ENCODE data around the gene AUTS2.
A peak's percentile ranks its signal among the peaks of the same experiment; 100 is the strongest.

AUTS2 gene

DNA sequence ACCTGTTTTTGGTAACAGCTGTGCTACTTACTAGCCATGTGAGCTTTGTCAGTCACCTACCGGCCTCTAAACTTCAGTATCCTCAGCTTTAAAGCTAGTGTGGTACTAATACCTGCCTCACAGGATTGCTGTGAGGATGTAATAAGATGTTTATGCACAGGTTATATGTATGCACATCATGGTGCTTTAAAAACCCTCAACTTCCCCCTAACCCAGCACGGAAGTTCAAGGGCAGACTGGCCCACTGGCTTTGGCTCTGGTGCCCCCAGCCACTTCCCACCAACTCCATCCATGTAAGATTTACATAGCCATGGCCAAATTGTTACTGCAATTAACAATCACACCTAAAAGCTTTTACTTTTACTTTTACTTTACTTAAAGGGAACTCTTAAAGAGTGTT lies 857.6 kb downstream of the AUTS2 start:
- Histone ChIP-seq H3K4me3 (ENCODE audit: low read length, poor library complexity, severe bottlenecking) (no peak overlapping the region), H3K79me2 (ENCODE audit: insufficient read depth, low read length) (no peaks in the 10 kb centered on the region), H3K4me2 (ENCODE audit: low read depth, low read length, poor library complexity, severe bottlenecking) (no peak overlapping the region), H3K9me2 (replicated peaks; ENCODE audit: low read depth, low read length) (no peaks in the 10 kb centered on the region), H3K9ac (ENCODE audit: low read depth, low read length, poor library complexity, severe bottlenecking) (peak overlapping the region; percentile 21), H3K36me3 (ENCODE audit: insufficient read depth, low read length) (no peaks in the 10 kb centered on the region), H4K20me1 (ENCODE audit: insufficient read depth, low read length, poor library complexity, severe bottlenecking) (no peaks in the 10 kb centered on the region), H3K4me1 (ENCODE audit: insufficient read depth, low read length, poor library complexity, severe bottlenecking) (peaks cover 26% of the 10 kb centered on the region), H3F3A (ENCODE audit: low read depth) (no peaks in the 10 kb centered on the region), H3K9me3 (ENCODE audit: insufficient read depth, low read depth, low read length) (no peaks in the 10 kb centered on the region), H3K27me3 (ENCODE audit: insufficient read depth, low read length, poor library complexity, severe bottlenecking) (no peaks in the 10 kb centered on the region), H2AFZ (ENCODE audit: low read length) (no peak overlapping the region)
- no peak for TF ChIP-seq CTCF (conservative IDR thresholded peaks at IDR 0.05; ENCODE audit: low read length)
- TF ChIP-seq EZH2phosphoT487 (IDR thresholded peaks at IDR 0.05; ENCODE audit: borderline replicate concordance), result no peak

- Histone ChIP-seq H3K9me3 (ENCODE audit: insufficient read depth, low read depth, low read length) (no peaks in the 10 kb centered on the region), H3K27me3 (ENCODE audit: insufficient read depth, low read length, poor library complexity, severe bottlenecking) (no peaks in the 10 kb centered on the region), H3F3A (ENCODE audit: low read depth) (no peaks in the 10 kb centered on the region), H3K4me1 (ENCODE audit: insufficient read depth, low read length, poor library complexity, severe bottlenecking) (peaks cover 26% of the 10 kb centered on the region), H3K9me2 (replicated peaks; ENCODE audit: low read depth, low read length) (no peaks in the 10 kb centered on the region), H4K20me1 (ENCODE audit: insufficient read depth, low read length, poor library complexity, severe bottlenecking) (no peaks in the 10 kb centered on the region), H3K79me2 (ENCODE audit: insufficient read depth, low read length) (no peaks in the 10 kb centered on the region), H3K4me2 (ENCODE audit: low read depth, low read length, poor library complexity, severe bottlenecking) (peak overlapping the region; percentile 14), H3K4me3 (ENCODE audit: low read length, poor library complexity, severe bottlenecking) (no peak overlapping the region), H3K9ac (ENCODE audit: low read depth, low read length, poor library complexity, severe bottlenecking) (peak overlapping the region; percentile 21), H3K36me3 (ENCODE audit: insufficient read depth, low read length) (no peaks in the 10 kb centered on the region), H2AFZ (ENCODE audit: low read length) (no peak overlapping the region)
- TF ChIP-seq EZH2phosphoT487 (IDR thresholded peaks at IDR 0.05; ENCODE audit: borderline replicate concordance), result no peak
- TF ChIP-seq CTCF (conservative IDR thresholded peaks at IDR 0.05; ENCODE audit: low read length), result no peak
Observed at GRCh38 chr7:70456719-70457118, 858.4 kb downstream of the AUTS2 start.

DNA sequence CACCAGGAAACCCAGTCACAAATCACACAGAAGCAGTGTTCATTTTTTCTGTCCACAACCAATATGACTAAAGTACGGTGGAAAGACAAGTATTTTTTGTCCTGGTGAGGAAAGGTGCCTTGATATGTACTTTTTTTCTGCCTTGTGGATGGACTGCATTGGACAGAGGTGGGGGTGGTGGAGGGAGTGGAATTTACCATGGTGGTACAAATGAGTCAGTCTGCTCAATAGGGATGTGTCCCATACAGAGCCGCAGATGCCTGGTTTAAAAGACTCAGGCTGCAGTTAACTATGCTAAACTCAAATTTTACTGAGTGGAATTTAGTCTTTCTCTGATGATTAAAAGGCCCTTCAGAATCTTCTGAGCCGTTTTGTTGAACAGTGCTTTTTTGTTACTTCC lies 859.2 kb downstream of the AUTS2 start:
- Histone ChIP-seq H2AFZ (ENCODE audit: low read length) (no peak overlapping the region), H3K79me2 (ENCODE audit: insufficient read depth, low read length) (no peaks in the 10 kb centered on the region), H3K4me1 (ENCODE audit: insufficient read depth, low read length, poor library complexity, severe bottlenecking) (peaks cover 26% of the 10 kb centered on the region), H3K9me2 (replicated peaks; ENCODE audit: low read depth, low read length) (no peaks in the 10 kb centered on the region), H4K20me1 (ENCODE audit: insufficient read depth, low read length, poor library complexity, severe bottlenecking) (no peaks in the 10 kb centered on the region), H3K9ac (ENCODE audit: low read depth, low read length, poor library complexity, severe bottlenecking) (no peak overlapping the region), H3K4me3 (ENCODE audit: low read length, poor library complexity, severe bottlenecking) (no peak overlapping the region), H3K9me3 (ENCODE audit: insufficient read depth, low read depth, low read length) (no peaks in the 10 kb centered on the region), H3F3A (ENCODE audit: low read depth) (no peaks in the 10 kb centered on the region), H3K36me3 (ENCODE audit: insufficient read depth, low read length) (no peaks in the 10 kb centered on the region), H3K4me2 (ENCODE audit: low read depth, low read length, poor library complexity, severe bottlenecking) (peak overlapping the region; percentile 14), H3K27me3 (ENCODE audit: insufficient read depth, low read length, poor library complexity, severe bottlenecking) (no peaks in the 10 kb centered on the region)
- no peak for TF ChIP-seq EZH2phosphoT487 (IDR thresholded peaks at IDR 0.05; ENCODE audit: borderline replicate concordance)
- no peak for TF ChIP-seq CTCF (conservative IDR thresholded peaks at IDR 0.05; ENCODE audit: low read length)
